HG03558 (cell line): ENCODE measurements around the gene TMEM154.

Source experiments
- ATAC-seq: cut with Tn5 transposase; IDR thresholded peaks from one replicate; pipeline ENCODE4 v1.9.1; 2021; ENCODE audit warnings: moderate number of reproducible peaks; ENCODE audit not compliant: unreplicated experiment; ENCODE audit errors: extremely low read depth

Gene TMEM154

DNA sequence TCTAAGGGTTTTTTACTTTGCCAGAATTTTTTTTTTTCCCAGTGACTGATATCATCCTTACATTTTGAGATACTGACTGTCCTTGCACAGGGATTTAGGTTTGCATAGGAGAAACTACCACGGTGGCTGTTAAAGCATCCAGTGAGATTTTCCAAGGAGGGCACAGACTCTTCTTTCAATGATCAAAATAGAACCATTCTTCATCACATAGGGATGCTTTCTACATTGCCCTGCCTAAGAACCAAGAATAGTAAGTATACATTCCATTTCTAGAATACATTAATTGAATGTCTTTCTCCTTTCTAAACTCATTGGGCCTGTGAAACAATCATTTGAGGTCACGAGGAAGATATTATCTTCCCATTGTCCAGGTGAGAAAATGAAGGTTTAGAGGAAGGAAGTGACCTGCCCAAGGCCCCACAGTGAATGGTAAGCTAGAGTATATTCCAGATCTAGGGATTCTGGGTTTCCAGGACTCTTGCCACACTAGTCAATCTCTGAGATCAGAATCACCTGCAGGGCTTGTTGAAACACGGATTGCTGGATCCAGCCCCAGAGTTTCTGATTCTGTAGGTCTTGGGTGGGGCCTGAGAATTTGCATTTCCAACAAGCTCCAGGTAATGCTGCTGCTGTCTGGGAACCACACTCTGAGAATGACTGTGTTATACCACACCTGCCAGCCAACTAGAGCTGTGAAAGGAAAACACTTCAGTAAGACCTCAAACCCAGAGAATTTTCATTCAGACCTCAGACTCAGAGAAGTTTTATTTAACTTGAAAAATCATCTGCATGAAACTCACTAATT lies 17.7 kb upstream of the TMEM154 start:
- ATAC-seq = peak; percentile 20

DNA sequence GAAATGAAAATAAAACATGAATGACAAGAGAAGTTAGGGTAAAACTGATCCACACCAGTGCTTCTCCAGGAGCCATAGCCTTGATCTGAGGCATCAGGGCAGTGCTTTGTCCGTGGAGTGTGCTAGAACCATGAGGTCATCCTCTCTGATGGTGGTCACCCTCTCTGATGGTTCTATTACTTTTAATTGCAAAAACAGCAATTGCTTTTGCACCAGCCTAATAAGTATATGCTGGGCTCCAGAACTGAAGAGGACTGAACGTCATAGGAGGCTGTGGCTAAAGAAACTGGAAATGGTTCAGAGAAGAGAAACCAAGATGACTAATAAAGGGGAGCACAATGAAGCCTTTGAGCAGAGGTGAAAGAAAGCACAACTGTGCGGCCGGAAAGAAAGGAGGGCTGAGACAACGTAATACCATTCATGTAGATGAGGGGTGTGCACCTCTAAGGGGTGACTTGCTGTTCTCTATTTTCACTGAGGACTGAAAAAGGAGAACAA lies 17.0 kb upstream of the TMEM154 start:
- peak; percentile 93 for ATAC-seq

DNA sequence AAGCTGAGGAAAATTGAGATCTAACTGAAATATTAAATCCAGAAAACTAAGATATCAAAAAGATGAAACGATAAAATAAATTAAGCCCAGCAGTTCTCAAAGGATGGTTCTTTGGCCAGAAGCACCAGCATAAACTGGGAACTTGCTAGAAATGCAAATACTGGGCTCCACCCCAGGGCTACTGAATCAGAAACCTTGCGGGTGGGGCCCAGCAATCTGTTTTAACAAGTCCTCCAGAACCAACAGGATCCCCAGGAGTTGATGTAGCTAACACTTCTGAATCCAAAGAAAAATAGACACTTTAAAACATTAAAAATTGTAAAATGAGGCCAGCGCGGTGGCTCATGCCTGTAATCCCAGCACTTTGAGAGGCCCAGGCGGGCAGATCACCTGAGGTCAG lies 14.1 kb upstream of the TMEM154 start:
- ATAC-seq = no peak

DNA sequence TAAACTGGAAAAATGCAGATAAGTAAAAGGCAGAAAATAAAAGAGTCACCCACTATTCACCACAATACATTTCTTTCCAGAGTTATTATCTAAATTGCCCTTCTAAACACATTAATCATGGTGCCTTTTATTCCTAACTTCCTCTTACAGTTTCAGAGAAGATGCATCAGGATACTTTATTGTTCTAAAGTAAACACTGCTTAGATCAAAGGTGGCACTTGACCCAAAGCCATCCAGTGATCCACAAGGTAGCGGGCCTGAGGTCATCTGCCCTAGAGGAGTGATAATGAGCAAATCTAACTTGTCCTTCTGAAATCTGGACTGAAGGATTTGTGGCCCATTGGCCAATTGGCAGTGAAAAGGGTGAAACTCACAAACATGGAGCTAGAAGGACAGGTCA lies 12.0 kb upstream of the TMEM154 start:
- ATAC-seq = no peak

DNA sequence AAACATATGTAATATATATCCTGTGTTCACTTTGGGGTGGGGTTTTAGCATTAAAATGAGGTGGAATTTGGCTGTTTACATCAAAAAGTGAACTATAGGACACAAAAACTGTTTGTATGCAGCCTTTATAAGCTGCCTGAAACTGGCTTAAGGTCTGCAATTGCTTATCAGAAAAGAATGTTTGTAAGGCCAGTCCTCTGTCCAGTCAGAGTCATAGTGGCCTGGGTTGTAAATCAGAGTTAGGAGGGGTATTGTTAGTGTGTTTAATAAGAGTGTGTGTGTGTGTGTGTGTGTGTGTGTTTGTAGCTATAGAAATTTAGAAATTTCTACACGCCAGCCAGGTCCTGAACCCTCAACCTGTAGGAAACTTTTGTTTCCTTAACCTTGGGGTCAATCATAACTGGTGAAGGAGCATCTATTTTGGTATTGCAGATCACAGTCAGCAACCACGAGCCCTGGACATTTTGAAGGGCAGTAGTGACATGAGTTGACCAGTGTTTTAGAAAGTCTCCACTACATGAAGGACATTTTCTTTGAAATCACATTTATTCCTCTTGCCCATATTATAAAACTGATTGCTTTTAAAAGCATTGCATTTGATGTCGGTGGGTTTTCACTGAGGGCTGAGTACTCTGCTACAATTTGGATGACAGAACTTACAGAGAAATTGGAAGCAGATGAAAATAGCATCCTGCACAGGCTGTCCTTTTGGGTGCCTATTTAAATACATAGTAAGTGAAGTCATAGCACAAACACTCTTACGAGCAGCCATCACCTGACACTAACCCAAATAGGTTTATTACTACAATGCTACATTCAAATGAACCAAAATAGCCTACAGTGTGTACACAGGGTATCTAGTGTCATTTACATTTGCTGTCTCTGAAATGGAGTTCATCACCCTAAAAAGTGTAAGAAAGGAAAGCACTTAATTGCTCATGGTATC lies 11.2 kb upstream of the TMEM154 start:
- ATAC-seq = no peak

DNA sequence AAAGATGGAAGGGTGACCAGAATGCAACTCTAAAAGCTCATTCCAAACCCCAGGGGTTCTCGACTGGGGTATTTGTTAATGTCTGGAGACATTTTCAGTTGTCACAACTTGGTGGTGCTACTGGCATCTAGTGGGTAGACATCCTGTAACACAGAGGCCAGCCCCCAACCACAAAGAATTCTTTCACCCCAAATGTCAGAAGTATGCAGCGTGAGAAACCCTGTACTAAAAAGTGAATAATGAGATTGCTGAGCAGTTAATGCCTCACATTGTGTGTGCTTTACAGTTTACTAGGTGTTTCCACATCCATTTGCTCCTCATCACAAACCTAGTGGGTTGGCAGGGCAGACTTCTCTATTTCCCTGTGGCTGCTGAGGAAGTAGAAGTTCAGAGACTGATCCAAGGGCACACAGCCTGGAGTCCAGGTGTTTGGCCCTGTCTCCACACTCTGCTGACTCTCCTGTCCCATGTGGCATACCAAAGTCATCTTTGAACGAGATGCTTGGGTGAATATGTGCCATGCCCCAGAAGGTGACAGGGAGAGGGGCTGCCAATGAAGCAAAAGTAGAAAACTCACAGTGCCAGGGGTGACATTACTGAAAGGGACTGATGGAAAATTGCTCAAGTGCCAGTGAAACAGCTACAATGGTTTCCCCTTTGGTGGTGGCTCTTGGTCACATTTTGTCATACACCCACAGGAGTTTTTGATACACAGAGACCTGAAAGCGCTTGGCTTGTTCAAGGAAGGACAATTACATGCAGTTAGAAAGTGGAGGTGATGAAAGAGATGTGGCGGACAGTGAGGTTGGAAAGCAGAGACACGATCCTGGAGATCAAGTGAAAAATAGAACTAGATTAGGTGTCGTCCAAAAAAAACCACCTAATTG lies 10.1 kb upstream of the TMEM154 start:
- ATAC-seq = no peak

DNA sequence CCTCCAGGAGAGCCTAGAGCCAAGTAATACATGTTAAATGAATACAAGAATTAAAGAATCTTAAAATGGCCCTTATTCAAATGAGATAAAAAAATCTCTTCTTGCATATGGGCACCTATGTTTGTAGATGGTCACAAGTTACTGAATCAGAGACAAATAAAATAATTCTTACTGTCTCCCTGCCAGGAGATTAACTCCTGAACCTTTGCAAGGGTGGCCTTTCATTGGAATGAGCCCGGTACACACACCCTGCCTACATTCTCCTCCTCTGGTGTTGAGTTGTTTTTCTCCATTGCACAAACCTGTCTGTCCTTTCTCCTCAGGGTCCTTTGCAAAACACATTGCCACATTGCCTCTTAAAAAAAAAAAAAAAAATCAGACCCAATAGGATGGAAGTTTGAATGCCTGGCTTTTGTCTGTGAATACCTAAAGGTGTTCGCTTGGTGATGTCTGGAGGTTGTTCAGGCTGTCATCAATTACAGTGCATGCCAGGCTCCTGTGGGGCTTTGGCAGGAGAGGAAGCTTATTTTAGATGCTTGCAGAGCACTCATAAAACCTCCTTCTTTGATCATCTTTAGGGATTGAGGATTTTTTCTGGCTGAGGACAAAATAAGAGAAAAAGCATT lies 8.3 kb upstream of the TMEM154 start:
- no peak for ATAC-seq

DNA sequence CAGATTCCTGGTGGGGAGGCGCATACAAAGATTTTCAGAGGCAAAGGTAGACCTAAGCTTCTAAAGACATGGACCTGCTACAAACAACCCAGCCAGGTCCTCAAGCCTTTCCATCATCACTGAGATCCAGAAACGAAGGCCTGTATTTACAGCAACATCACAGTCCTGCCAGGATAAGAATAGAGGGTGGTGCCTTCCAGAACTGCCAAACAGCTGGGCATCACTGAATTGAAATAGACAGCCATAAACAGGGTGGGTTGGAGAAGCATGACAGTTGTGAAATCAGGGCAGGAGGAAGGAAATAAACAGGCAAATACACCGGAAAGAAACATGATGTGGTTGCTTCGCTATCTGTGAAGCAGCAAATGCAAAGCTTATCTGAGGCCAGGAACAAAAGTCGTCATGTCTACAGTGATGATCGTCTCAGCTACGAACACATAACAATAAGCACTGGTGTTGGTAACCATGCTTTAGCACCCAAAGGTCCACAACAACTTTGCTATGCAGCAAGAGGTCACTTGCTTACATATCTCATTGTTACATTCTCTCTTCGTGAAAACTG lies 6.7 kb upstream of the TMEM154 start:
- no peak for ATAC-seq

DNA sequence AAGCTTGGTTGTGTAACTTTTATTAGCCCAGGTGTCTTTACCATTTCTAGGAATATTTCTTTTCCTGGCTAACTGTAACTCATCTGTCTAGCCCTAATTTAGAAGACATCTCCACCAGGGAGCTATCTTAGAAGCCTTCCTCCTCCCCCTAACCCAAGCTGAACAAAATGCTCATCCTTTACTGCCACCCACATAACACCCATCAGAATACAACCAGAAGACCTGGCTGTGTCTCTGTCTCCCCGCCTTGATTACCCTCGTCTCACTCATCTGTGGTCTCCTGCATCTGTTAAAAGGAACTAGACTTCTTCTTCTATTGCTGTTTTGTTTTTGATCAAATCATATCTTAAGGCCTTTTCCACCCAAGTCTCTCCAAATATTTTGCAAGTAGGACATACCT lies 4.8 kb upstream of the TMEM154 start:
- no peak for ATAC-seq

DNA sequence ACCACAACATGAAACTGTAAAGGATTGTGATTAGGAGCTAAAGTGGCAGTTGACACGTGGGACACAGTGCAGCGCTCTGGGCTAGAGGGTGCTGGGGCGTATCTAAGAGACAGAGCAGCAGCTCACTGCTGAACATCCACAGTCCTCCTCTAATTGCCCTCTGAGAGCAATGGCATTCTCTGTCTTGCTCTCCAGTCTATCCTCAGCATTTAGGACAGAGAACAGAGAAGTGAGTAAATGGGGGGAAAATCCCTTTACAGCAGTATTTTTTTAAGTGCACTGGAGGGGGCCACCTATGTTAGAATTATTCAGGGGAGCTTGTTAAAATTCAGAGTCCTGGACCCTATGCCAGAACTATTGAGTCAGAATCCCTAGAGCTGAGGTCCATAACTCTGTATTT lies 4.2 kb upstream of the TMEM154 start:
- ATAC-seq = no peak

DNA sequence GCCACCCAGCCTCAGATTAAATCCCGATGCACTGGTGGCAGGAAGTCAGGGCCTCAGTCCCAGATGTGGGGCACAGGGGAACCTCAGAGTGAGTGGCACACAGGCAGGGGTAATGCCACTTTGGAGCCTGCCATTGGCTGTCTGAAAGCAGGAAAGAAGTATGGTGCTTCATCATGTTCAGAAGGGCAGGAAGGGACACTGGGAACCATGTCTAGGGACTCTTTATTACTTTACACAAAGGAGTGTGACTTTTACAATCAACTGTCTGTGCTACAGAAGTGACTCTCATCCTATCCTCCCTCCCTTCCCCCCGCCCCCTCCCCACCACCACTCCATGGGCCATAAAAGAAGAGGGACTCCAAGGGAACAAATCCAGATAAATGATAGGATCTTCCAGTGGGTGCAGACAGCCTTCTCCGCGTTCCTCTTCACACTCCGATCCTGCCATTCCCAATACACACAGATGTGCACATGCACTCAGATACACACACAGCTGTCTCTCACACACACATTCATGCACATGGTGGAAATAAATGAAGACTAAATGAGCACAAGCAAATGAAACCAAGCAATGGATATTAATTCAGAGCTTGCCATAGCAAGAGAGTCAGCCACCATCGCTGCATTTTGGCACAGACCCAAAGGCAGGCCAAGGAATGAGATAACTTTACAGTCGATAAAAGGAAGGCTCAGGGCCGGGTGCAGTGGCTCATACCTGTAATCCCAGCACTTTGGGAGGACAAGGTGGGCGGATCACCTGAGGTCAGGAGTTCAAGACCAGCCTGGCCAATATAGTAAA lies 2.5 kb upstream of the TMEM154 start:
- no peak for ATAC-seq

DNA sequence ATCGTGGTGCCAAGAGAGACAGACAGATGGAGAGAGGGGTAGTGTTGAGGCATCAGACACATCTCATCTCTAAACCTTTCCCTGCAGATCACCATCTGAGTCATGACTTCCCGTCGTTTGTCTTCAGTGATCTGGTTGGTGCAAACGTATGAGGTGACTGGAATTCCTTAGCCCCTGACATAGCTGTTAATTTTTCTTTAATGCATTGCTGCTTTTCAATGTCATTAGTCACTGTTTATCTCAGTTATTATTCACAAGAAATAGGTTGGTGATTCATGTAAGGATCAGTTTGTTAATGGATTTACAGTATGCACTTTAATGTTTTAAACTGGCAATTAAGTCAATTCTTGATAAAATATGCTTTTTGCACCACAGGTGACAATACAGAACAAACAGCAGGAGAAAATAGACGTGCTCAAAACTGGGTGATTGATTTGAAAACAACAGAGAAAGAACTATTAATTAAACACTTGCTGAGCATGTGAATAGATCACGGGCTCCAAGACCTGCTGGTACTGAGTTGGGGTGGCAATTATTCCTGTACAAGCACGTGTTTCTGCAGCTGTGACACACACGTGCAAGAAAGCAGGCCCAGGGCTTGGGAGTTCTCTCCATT lies 1.3 kb upstream of the TMEM154 start:
- ATAC-seq = no peak

DNA sequence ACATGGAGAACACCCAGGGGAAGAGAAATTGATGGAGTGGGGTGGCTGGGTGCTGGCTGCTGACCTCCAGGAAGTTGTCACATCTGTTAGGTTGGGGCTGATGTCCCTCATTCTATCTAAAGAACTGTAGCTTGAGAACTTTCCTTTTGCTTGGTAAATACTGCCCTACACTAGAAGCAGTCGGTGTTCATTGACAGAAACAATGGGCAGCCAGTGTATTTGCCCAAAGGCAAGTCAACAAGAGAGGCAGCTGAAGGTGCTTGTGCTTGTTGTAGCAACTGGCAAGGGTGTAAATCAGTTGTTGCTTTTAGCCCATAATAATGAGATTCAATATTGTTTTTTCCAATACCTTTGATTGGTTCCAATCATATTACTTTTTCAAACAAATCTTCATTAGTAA lies 956 bp downstream of the TMEM154 start:
- ATAC-seq = no peak

DNA sequence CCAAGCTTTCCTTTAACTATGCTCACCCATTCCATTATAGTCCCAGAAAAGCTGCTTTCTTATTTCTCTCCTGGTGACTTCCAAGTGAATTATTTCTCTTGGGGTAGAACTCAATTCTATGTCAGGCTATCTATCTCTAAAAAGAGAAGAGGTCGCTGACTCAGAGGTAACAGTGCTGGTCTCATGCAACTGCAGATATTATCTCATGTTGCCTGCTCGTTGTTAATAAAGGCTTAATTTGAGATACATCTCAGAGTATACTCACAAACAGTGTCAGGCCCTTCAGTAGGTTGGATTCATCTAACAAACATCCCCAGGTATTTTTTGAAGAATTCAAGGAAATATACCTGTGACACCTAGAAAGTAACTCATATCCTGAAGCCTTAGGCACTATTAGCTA lies 2.7 kb downstream of the TMEM154 start:
- no peak for ATAC-seq

DNA sequence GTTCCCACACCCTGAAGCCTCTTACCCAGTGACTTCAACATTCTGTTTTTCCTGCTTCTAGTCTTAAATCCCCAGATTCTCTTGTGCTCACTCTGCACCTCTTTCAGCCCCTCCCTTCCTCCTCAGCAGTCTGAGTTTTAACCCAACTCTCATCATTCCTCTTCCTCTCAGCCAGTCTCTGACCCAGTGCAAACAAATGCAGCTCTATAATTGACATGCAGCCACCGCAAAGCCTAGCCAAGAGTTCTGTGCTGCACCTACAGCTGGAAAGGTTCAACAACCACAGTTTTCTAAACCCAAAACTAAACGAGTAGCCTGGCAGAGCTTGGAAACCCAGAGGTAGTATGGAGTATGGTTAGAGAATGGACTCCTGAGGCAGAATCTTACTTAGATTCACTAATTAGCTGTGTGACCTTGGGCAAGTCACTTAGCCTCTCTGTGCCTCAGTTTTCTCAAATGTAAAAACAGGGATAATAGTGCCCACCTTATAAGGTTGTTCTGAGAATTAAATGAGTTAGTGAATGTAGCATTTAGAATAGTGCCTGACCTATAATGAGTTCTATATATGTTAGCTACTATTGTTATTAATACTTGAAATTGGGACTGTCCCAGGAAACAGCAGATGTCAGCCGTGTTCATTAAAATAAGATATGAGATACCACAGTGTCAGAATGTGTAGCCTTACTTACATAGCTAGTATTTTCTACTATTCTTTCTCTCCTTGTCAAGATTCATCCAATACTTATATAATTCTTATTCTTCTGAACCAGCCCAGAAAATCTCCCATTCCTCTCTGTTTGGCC lies 3.5 kb downstream of the TMEM154 start:
- ATAC-seq = no peak

DNA sequence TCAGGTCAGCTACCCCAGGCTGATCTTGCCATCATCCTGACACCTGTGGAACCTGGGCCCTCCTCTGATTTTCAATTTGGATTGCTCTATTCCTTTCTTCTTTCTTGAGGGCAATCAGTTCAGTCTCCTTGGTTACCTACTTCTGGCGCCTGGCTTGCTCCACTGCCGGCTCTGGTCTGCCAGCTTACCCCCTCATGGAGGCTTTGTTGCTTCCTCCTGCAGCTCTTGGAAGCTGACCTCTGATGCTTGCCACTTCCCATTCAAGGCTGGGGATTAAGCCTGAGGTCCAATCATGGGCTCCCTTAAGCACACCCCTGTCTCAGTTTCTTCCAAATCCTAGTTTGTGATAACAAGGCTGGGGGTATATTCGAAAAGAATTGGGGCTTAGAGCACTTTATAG lies 5.4 kb downstream of the TMEM154 start:
- no peak for ATAC-seq

DNA sequence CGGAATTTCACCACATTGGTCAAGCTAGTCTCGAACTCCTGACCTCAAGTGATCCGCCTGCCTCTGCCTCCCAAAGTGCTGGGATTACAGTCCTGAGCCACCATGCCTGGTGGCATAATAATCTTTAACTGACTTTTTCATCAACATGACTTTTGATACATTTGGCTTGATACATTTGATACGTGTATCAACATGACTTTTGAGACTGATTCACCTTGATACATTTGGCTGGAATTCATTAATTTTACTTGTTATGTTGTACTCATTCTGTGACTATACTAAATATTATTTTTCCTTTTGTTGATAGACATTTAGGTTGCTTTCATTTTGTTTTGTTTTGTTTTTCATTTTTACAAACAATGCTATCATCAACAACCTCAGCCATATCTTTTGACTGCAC lies 6.3 kb downstream of the TMEM154 start:
- no peak for ATAC-seq
